HG02870 (cell line): Measurements from ENCODE around the gene INSM1.

Experiments used
- ATAC-seq: cut with Tn5 transposase; IDR thresholded peaks from one replicate; pipeline ENCODE4 v1.9.1; 2021; ENCODE audit warnings: mild to moderate bottlenecking, moderate library complexity; ENCODE audit not compliant: unreplicated experiment

The INSM1 gene

DNA sequence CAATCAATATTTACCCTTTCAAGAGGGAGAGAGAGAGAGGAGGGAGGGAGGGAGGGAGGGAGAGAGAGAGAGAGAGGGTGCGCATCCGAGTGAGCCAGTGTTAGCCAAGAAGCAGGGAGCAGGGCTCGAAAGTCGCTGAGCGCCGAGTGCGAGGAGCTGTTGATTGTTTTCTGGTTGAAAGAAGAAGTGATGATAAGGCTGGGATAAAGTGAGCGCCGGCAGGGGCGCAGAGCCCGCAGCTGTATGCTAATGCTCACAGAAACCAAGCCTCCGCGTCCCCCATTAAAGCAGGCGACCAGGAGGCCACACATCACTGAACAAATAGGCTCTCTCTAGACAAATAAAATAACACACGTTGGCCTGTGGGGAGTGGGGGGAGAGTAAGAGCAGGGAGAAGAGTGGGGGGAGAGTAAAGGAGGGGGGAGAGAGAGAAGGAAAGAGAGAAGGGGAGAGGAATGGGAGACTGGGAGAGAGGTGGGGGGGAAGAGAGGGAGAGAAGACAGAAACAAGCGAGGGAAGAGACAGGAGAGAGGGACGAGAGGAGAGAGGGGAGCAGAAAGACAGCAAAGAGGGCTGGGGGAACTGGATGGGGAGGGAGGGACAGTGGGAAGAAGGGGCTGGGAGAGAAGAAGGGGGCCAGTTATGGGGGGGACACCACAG, 5.0 kb upstream of the INSM1 start:
- no peak for ATAC-seq

DNA sequence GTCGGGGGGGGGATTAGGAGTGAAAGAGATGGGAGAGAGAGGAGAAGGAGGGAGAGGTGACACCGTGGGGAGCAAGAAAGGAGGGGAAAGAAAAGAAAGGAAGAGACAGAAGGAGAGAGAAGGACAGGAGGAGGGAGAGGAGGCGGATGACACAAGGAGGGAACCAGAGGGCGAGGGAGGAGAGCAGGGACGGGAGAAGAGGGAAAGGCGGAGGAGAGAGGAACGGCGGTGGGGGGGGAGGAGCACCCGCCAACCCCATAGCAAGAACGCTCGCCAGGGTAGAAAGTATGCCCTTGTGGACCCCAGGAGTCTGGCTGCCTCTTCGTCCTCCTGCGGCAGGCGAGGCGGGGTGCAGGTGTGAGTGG, 4.5 kb upstream of the INSM1 start:
- no peak for ATAC-seq

DNA sequence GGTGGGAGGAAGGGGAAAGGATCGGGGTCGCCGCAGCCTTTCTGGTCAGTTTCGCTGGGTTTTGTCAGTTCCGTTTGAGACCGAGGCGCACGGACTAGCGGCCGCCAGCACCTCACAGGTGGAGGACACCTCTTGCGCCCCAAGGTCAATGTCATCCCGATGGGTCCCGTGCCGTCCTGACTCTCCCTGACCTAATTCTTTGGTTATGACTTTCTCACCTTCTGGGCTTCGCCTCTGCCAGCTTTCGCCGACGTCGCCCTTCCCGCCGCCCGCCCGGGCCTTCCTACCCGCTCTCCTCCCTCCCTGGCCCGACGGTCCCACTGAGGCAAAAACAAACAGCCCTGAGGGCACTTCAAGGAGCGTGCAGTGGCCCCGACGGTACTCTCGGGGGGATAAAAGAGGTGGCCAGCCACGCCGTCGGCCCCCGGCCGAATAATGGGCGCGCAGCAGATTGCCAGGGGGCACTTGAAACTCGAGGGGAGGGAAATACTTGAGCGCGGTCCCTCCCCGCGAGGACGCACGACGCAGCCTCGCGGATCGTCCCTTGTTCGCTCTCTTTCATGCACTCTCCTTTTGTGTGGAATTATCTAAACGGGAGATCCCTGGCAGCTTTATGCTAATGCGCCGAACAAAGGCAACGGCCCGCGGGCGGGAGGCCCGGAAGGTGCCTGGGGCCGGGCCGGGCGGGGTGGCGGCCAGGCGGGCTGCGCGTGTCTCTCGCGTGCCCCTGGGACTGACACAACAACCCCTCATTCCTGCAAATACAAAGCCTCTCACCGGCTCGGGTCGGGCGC, 3.9 kb upstream of the INSM1 start:
- no peak for ATAC-seq

DNA sequence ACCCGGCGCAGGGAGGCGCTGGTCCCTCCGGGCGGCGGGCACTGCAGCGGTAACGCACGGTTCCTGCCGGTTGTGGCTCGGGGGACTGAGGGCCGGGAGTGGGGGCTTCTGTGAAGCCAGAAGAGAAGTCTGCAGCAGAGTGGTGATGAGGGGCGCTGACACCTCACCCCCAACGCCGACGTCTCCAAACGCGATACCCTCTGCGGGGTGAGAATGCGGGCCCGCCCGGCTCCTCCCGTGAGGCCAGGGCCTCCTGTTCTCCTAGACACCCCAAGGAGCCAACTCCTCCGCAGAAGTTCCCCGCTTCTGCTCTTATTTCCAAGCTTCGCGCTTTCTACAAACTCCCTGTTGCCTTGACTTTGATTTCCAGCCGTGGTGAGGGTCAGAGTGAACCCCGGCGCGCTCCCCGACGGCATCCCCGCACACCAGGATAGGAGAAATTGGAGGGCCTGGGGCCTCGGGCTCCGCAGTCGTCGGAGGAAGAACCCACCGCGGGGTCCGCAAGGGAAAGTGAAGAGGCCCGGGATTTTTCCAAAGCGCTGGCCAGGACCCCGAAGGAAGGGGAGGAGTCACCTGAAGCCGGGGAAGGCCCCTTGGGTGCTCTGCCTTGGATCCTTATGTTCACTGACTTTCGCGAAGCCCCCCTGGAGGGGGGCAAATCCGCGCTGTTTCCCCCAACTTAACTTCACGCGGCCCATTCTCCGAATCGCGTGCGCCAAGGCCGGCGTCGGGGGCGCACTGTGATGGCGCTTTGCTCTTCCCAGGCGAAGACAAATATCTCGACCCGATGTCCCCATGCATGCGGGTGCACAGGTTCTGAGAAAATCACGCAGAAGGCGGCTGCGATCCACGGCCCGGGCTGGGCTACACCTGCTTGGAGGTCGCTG, 3.1 kb upstream of the INSM1 start:
- ATAC-seq: no peak

DNA sequence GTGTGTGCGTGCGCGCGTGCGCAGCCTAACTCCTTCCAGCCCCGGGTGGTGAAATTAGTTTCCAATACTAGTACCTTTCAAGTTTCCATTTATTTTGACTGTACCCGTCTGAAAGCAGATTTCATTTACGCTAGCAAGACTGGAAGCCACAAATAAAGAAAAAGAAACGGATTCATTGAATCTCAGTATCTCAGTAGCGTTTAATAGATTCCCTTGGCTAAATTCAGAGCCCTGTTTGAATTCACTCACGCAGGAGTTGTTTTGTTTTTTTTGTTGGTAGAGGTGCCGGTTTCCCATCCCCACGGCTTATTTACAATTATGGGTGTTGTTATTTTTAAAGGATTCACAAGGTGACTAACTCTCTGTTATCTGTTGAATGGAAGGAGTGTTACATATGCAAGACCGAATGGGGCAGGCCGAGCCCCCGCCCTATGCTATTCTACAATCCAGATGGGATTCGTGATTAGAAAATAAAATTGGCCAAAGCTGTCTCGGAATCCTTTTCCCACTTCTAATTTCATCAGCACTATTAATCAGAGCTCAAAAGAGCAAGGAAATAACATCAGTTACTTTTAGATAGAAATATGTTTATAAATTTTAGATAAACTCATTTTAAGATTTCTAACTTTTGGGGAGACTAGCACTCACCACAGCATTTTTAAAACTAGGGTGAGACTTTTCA, 2.3 kb upstream of the INSM1 start:
- no peak for ATAC-seq

DNA sequence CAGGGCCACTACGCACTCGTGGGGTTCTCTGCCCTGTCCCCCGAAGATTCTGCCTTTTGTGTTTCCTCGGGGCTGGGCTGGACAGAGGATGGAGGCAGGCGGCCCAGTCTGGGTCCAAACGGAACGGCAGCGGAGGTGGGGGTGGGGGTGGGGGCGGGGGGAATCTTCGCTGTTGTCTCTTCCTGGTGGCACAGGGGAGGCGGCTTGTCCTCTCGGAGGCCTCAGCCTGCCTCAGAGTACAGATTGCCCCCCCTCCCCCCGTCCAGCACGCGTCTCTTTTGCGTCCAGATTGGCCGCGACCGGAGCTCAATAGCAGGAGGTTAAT, 1.4 kb upstream of the INSM1 start:
- no peak for ATAC-seq

DNA sequence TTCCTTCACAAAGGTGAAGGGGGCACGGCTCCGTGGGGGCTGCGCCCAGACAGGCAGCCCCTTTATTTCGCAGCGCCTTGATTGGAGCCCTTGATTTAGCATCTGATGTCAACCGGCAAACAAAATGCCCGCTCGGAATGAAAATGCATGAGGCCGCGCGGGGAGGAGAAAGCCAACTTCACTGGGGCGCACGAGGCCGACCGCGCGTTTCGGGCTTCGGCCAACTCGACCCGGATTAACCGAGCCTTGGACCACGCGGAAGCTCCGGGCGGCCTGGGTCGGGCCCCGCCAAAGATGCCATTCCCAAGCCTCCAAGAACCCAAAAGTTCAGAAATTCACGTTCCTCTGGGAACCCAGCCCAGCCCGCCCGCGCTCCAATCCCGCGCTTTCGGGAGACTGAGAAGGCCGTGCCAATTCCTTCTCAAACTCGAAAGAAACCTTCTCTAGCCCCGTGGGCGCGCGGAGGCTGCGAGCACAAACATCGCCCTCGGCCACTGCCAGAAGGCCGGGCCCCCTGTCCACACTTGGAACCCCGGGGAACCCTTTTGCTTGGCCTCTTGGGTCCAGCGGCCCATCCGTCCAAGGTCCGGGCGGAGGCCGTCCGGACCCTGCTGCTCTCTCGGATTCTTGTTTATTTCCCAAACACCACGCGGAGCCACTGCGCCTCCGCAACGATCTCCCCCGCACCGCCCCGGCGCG, 879 bp upstream of the INSM1 start:
- no peak for ATAC-seq

DNA sequence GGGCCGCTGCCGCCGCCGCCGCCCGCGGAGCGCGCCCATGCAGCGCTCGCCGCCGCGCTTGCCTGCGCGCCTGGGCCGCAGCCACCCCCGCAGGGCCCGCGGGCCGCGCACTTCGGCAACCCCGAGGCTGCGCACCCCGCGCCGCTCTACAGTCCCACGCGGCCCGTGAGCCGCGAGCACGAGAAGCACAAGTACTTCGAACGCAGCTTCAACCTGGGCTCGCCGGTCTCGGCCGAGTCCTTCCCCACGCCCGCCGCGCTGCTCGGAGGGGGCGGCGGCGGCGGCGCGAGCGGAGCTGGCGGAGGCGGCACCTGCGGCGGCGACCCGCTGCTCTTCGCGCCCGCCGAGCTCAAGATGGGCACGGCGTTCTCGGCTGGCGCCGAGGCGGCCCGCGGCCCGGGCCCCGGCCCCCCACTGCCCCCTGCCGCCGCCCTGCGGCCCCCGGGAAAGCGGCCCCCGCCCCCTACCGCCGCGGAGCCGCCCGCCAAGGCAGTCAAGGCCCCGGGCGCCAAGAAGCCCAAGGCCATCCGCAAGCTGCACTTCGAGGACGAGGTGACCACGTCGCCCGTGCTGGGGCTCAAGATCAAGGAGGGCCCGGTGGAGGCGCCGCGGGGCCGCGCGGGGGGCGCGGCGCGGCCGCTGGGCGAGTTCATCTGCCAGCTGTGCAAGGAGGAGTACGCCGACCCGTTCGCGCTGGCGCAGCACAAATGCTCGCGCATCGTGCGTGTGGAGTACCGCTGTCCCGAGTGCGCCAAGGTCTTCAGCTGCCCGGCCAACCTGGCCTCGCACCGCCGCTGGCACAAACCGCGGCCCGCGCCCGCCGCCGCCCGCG, 730 bp downstream of the INSM1 start:
- no peak for ATAC-seq

DNA sequence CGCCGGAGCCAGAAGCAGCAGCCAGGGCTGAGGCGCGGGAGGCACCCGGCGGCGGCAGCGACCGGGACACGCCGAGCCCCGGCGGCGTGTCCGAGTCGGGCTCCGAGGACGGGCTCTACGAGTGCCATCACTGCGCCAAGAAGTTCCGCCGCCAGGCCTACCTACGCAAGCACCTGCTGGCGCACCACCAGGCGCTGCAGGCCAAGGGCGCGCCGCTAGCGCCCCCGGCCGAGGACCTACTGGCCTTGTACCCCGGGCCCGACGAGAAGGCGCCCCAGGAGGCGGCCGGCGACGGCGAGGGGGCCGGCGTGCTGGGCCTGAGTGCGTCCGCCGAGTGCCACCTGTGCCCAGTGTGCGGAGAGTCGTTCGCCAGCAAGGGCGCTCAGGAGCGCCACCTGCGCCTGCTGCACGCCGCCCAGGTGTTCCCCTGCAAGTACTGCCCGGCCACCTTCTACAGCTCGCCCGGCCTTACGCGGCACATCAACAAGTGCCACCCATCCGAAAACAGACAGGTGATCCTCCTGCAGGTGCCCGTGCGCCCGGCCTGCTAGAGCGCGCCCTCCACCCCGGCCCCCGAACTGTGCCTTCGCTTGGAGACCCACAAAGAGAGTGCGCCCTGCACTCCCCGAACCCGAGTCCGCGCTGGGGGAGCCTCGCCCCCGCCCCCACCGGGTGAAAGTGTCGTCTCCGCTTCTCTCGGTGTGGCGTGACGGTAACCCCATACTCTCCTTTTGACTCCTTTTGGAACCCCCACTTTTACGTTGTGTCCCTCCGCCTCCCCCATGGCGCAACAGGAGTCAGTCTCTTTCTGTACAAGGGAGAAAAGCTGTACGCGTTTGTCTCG, 1.6 kb downstream of the INSM1 start:
- no peak for ATAC-seq

DNA sequence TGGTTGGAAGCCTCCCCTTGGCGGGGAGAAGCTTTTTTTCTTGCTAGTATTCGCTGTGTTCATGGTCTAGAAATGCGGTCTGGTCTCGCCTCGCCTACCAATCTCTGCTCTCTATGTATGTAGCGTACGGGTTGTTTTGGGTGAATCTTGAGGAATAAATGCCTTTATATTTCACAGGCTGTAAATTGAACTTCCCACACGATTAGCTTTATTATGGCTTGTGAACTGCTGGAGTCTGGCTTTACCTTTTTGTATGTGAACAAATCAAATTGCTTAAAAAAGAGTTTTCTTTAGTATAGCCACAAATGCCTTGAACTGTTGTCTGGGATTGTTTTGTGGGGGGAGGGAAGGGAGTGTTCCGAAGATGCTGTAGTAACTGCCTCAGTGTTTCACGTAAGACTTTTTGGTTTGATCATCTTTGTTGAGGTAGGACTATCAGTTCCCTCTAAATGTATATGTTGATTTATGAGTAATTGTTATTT, 2.2 kb downstream of the INSM1 start:
- no peak for ATAC-seq

DNA sequence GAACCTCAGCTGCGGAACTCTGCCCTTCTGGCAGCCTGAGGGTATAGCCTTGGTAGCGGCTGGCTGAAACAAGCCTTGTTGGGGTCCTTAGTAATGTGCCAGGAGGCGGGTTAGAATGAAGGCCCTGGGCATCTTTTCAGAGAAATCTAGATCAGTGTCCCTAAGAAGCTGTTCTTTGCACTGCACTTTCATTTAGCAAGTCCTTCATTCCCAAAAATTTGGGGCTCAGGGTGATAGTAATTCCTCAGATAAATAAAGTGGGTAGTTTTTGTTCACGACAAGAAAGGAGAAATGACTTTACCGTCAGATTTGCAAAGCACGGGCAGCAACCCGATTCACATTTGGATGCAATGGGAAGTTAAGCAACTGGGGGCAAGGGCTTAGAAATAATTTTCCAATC, 3.2 kb downstream of the INSM1 start:
- ATAC-seq: no peak

DNA sequence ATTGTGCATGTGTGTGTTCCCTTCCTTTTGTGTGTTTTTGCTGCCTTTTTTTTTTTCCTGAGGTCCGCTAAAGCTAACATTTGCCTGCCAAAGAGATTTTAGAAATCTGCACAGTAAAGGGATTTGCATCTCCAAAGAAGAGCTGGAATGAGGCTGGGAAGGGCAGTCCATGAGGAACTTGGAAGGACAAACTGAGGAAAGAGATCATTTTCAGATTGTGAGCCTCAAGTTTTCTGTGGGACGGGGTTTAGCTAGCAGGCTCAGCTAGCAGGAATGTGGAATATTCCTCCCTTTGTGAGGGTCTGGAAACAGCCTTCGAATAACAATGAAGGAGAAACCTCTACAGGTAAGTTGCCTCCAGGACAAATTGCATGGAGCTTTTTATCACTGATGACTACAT, 3.8 kb downstream of the INSM1 start:
- no peak for ATAC-seq

DNA sequence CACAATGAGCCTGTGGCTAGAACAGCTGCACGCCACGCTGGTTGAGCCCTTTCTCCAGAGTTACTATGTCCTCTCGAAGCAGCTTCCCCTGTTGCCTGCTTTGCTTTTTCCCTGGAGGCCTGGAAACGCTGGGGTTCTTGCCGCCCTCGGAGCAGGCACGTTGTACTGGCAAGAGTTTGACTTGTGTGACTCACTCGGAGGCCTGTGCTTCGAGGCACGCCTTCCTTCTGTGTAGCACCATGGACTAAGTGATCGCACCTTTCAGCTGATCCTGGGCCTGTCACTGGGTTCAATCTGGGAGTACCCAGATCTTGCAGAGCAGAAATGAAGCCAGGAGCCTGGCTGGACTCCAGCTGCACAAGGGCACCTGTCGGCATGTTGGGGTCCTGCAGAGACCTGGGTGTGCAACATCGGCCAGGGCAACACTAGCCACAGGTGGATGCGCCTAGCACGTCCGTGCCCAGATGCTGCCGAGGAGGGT, 5.2 kb downstream of the INSM1 start:
- ATAC-seq: no peak

DNA sequence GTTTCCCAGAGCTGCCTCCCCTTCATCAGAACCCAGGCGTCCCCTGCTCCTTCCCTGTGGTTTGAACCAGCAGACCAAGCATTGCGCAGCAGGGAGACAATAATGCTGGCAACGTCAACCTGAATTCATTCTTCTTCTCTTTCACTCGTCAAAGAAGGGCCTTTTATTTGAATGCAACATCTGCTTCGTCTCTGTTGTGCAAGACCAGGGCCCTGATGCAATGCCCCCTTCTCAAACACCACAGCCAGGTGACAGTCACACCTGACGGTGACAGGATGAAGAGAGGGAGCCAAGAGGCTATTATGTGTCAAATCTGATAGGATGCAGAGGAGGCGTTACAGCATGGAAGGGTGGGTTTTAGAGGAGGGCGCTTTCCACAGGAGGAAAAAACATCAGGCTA, 8.0 kb downstream of the INSM1 start:
- ATAC-seq: no peak

DNA sequence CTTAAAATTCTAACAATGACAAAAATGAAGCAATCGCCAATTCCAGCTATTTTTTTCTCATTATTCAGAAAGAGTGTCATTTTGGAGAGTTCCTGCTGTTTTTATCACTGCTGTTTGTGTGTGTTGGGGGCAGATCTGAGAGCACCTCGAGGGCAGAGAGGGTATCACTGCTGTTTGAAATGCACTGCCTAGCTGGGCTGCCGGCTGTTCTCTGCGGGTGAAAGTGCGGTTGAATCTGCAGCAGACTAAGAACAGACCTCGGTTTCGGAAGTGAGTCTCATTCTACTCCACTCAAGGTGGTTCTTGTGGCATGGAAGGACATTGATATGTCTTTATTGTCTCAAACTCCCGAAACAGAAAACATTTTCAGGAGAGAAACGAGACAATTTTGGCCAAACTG, 18.3 kb downstream of the INSM1 start:
- ATAC-seq: no peak

DNA sequence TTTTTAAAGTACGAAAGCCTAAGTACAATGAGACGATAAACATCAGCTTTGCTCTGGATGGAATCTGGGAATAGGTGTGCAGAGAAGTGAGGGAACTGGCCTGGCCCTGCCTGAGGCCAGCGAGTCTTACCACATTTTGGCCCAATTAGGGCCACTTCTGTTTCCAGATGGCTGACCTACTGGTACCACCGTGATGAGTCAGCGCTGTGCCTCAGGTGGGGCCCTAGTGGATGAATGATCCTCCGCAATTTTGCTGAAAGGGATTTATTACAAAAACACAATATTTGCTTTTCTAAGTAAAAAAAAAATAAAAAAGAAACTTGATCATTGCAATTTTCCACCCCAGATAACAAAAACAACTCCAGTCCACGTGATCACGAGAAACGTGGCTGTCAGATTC, 22.5 kb downstream of the INSM1 start:
- ATAC-seq: no peak

DNA sequence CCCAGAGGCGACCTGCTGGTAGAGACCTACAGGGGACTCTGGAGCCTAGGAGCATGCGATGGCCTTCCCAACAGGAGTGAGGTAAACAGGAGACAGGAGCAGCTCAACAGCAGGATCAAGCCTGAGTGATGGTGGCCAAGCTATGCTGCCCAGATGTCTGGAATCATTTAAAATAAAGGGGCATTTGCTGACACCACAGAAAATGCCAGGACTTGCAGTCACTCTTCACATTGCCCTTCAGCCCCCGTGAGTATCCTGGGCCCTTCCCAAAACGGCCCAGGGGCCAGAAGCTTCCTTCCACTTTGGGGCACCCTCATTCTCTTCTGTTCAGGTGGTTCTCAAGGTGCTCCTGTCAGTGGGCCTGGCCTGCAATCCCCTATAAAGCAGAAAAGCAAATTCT, 23.2 kb downstream of the INSM1 start:
- ATAC-seq: no peak

DNA sequence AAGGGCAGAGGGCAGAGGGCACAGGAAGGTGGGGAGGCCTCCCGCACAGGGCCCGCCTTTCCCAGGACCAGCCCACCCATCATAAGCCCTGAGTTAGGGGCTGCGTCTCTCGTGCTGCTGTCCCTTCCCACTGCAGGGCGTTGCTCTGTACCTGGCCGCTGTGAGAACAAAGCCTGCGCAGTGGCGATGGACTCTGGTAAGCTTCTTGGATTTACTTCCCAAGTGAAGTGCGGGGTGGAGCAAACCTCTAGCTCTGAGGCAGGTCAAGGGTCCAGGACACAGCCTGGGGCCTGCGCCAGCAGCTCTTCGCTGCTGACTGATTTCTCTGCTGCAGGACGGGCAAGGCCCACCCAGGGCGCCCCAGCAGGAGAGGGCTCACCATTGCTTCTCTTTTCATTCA, 23.9 kb downstream of the INSM1 start:
- ATAC-seq: no peak
